ENCODE results near the gene ADAP2. TPM values are rescaled to one million over a fixed set of nuclear protein-coding genes. Genes with fewer than 3 reads are reported as not detected.

ADAP2 gene
- total RNA-seq, 2 experiments from 2014 or later = 0.92 to 1.5 TPM

DNA sequence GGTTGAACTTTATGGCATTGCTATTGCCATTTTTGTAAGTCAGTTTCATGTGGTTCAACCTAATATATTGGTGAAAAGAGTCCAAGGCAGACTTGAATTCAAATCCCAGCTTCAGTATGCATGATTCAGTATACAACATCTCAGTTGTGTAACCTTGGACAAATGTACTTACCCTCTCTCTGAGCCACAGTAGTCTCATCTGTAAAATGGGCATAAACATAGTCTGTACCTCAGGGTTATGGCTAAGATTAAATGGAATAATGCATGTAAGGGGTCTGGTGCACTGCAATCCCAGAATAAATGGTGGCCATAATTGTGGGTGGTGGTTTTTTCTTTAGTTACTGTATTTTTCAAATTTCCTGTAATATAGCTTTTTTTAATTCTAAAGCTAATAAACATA, 4.7 kb upstream of the ADAP2 start:
- CTCF ChIA-PET = interaction anchor here (0.9 kb wide), 1 partner anchor 68 kb away, joined by 3 read pairs; no protein-coding TSS in a partner anchor
- ATAC-seq (no peak), DNase-seq (no peak)
- POLR2A ChIA-PET = interaction anchor here (1.4 kb wide), 1 partner anchor 10 kb away, joined by 4 read pairs; no protein-coding TSS in a partner anchor
- H3K27me3 Mint-ChIP-seq = peaks cover 16% of the 10 kb centered on the region
- no peak overlapping the region for H3K27ac Mint-ChIP-seq
- TF ChIP-seq, protein P1, sequence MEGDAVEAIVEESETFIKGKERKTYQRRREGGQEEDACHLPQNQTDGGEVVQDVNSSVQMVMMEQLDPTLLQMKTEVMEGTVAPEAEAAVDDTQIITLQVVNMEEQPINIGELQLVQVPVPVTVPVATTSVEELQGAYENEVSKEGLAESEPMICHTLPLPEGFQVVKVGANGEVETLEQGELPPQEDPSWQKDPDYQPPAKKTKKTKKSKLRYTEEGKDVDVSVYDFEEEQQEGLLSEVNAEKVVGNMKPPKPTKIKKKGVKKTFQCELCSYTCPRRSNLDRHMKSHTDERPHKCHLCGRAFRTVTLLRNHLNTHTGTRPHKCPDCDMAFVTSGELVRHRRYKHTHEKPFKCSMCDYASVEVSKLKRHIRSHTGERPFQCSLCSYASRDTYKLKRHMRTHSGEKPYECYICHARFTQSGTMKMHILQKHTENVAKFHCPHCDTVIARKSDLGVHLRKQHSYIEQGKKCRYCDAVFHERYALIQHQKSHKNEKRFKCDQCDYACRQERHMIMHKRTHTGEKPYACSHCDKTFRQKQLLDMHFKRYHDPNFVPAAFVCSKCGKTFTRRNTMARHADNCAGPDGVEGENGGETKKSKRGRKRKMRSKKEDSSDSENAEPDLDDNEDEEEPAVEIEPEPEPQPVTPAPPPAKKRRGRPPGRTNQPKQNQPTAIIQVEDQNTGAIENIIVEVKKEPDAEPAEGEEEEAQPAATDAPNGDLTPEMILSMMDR (IDR thresholded peaks at IDR 0.05) = no peak
- peaks cover 5% of the 10 kb centered on the region for H3K4me1 Mint-ChIP-seq (ENCODE audit: low read depth)
- H3K36me3 Mint-ChIP-seq (ENCODE audit: low read depth) = no peaks in the 10 kb centered on the region
- intact Hi-C loops (cut with micrococcal nuclease) = no loop called here
- H3K4me3 Mint-ChIP-seq = no peak overlapping the region
- H3K9me3 Mint-ChIP-seq = no peaks in the 10 kb centered on the region

DNA sequence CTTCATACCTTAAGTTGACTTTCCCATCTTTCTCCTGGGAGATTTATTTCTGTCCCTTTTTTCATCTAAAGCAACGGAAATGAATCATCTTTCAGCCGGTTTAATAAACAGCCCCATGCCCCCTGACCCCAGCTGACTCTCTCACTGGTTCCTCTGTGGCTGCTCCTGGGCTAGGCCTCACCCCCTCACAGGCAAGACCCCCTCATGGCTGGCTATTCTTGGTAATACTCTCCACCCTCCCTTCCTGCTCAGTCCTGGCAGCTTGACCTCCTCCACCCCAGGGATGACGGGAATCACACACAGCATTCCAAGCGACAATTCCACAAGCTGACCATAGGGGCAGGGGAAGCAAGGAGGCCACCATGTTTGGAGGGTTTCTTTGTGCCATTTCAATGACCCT, 1.5 kb upstream of the ADAP2 start:
- intact Hi-C loops (cut with micrococcal nuclease) = no loop called here
- H3K4me1 Mint-ChIP-seq (ENCODE audit: low read depth) = peaks cover 11% of the 10 kb centered on the region
- no peak overlapping the region for H3K27ac Mint-ChIP-seq
- ChIA-PET CTCF (no interaction called here), POLR2A (no interaction called here)
- TF ChIP-seq, protein P1 (IDR thresholded peaks at IDR 0.05) = no peak
- H3K9me3 Mint-ChIP-seq = no peaks in the 10 kb centered on the region
- DNase-seq = no peak
- no peaks in the 10 kb centered on the region for H3K36me3 Mint-ChIP-seq (ENCODE audit: low read depth)
- peaks cover 33% of the 10 kb centered on the region for H3K27me3 Mint-ChIP-seq
- no peak overlapping the region for H3K4me3 Mint-ChIP-seq
- no peak for ATAC-seq

DNA sequence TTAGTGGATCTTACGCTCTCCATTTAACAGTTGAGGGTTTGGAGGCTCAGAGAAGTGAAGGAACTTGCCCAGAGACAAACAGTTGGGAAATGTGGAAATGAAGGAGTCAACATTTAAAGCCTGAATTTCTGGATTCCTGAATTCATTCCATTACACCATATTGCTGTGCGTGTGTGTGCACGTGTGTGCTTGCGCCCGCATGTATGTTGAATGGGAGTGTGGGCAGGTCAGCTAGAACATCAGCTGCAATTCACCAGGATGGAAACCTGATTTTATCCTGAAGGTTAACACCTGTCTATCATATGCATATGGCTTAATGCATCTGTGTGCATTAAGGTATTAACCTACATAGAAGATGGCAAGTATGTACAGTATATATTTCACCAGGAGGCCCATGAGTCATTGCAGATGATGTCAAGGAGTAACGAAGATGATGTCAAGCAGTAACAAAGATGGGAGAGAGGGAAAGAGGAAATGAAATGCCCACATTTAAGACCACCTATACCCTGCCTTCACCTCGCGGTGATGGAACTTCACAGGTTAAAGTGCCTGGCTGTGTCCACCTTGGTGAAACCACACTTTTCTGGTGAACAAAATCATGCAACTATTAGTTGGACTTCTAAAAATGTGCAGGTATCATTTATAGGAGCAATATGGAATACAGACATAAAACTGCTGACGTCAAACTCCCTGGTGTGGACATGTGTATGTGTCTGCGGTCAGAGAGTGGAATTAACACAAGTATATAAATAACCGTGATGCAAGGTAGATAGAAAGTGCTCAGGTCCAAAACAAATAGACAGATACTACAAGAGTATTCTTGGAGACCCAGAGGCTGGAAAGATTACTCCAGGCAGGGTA, 832 bp upstream of the ADAP2 start:
- POLR2A ChIA-PET = no interaction called here
- ATAC-seq = no peak
- DNase-seq = no peak
- TF ChIP-seq, protein P1 (IDR thresholded peaks at IDR 0.05) = no peak
- Mint-ChIP-seq H3K4me1 (ENCODE audit: low read depth) (peaks cover 11% of the 10 kb centered on the region), H3K36me3 (ENCODE audit: low read depth) (no peaks in the 10 kb centered on the region), H3K4me3 (peak overlapping the region; percentile 41), H3K9me3 (no peaks in the 10 kb centered on the region), H3K27ac (no peak overlapping the region), H3K27me3 (peaks cover 36% of the 10 kb centered on the region)
- intact Hi-C loops (cut with micrococcal nuclease) = no loop called here
- CTCF ChIA-PET = no interaction called here

DNA sequence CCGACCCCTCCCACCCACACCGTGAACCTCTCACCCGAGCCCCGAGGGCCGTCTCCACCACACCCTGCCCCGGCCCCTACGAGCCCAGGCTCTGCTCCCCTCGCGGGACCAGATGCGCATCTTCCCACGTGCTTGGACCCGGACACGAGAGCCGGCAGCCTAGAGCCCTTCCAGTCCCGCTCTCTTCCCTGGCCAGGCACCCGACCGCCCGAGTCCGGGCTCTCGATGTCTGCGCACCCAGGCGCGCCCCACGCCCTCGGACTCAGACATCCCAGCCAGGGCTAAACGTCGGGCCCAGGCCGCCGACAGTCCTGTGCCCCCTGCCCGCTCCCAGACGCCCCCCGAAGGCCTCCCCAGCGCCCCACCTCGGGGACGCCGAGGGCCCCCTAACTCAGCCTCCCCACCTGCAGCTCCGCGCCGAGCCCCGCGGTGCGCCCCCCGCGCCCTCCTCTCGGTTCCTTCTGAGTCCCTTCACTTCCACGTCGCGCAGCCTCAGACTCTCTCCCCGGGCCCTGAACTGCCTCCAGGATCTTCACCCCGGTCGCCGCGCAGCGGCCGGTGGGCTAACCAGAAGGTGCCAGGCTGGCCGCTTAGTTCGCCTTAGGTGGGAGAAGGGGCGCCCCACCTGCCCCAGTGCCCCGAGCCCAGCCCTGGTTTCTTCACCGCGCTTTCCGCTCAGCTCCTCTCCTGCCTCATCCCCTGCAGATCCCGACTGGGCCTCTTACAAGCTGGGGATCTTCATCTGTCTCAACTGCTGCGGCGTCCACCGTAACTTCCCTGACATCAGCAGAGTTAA, 688 bp downstream of the ADAP2 start:
- Mint-ChIP-seq H3K4me1 (ENCODE audit: low read depth) (peaks cover 11% of the 10 kb centered on the region), H3K27ac (no peak overlapping the region), H3K4me3 (peak overlapping the region; percentile 10), H3K36me3 (ENCODE audit: low read depth) (no peaks in the 10 kb centered on the region), H3K9me3 (no peaks in the 10 kb centered on the region), H3K27me3 (peaks cover 46% of the 10 kb centered on the region)
- intact Hi-C loops (cut with micrococcal nuclease) = no loop called here
- POLR2A ChIA-PET = no interaction called here
- peak; percentile 7 for DNase-seq
- CTCF ChIA-PET = no interaction called here
- TF ChIP-seq, protein P1 (IDR thresholded peaks at IDR 0.05) = no peak
- ATAC-seq = peak; percentile 27

DNA sequence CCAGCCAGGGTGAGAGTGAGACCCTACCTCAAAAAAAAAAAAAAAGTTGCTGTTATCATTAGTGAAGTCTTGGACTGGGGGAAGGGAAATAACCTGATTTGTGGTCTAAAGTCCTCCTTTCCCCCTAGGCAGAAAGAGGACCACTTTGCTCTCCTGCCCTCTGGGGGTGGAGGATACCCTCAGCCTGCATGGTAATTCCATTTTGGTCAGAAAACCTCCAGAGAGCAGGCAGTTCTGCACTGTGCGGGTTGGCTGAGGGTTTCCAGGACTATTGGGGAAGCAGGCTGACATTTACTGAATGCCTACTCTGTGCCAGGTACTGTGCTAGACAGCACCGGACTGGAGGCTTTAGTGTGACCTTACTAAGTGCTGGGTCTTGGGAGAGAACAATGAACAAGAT, 2.6 kb downstream of the ADAP2 start:
- CTCF ChIA-PET = no interaction called here
- ATAC-seq (no peak), DNase-seq (no peak)
- Mint-ChIP-seq H3K9me3 (no peaks in the 10 kb centered on the region), H3K36me3 (ENCODE audit: low read depth) (no peaks in the 10 kb centered on the region), H3K27ac (no peak overlapping the region), H3K27me3 (peaks cover 46% of the 10 kb centered on the region), H3K4me3 (no peak overlapping the region), H3K4me1 (ENCODE audit: low read depth) (peaks cover 11% of the 10 kb centered on the region)
- intact Hi-C loops (cut with micrococcal nuclease) = no loop called here
- POLR2A ChIA-PET = no interaction called here
- TF ChIP-seq, protein P1 (IDR thresholded peaks at IDR 0.05) = no peak
